NCI-H526 (cell line): ENCODE results near the gene TXNDC12.
"Not testable (repeated sequence)": the region's sequence is repeated elsewhere in the genome, so short reads cannot be mapped to it uniquely, and the experiment has no call there.

Experiments
- DNase-seq, 2 experiments: peaks; one replicate each; lab custom pipeline; 2025; lab: John Stamatoyannopoulos, UW

The TXNDC12 gene

DNA sequence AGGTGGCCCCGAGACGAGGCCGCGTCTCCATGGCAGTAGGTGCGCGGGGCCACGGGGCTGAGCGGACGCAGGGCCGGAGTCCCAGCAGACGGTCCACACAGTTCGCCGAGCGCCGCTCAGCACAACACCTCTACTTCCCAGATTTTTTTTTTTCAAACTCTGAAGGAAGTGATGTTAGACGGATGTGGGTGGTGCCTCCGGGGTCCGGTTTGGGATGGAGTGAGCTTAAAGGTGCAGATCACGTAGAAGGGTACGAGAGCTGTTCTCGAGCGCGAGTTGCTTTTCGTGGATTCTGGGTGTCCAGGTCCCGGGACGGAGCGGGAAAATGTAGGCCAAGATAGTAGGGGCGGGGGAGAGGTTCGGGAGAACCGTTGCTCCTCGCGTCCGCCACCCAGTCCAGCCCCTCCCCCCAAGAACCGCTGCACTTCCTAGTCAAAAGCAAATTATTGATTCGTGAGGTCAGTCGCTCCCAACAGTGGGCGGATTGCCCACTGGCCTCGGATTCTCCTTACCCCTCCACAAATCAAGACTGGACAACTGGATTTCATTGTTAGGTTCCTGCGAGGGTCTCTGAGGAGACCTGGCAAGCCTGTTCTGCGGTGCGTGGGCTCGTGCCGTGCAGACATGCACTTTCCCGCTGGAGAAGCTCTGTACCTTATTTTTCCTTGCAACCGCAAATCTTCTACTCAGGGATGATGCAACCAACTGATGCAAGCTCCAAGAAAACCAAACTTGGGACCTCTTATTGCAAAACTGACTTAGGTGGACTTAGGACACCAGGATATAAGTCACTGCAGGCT lies at the start of gene TXNDC12:
TXNDC12 (minus strand) TSS at position 126 of the 800 bp plus-strand sequence; CDS start at position 31, 95 bp downstream.
- peak; percentile 85 to 92 for DNase-seq

DNA sequence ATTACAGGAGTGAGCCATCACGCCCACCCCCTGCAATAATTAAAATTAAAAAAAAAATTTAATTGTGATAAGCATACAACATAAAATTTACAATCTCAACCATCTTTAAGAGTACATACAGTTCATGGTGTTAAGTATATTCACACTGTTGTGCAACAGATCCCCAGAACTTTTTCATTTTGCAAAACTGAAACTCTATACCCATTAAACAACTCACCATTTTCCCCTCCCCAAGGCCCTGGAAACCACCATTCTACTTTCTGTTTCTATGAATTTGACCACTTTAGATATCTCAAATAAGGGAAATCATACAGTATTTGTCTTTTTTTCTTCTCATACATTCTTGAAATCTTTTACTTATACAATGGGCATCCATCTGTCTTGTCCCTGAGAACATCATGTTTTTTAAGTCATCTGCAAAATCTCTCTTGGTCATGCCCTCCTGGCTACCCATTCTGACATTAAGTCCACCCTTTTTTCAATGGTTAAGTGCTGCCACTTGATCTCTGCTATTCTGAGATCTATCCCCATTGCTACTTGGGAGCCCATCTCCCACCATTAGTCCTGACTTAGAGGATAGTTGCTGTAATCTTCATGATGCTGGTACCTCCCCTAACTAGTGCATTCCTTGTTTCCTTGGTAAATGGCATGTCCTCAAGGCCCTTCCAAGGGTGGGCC lies 47.5 kb upstream of the TXNDC12 start:
- no peak for DNase-seq

DNA sequence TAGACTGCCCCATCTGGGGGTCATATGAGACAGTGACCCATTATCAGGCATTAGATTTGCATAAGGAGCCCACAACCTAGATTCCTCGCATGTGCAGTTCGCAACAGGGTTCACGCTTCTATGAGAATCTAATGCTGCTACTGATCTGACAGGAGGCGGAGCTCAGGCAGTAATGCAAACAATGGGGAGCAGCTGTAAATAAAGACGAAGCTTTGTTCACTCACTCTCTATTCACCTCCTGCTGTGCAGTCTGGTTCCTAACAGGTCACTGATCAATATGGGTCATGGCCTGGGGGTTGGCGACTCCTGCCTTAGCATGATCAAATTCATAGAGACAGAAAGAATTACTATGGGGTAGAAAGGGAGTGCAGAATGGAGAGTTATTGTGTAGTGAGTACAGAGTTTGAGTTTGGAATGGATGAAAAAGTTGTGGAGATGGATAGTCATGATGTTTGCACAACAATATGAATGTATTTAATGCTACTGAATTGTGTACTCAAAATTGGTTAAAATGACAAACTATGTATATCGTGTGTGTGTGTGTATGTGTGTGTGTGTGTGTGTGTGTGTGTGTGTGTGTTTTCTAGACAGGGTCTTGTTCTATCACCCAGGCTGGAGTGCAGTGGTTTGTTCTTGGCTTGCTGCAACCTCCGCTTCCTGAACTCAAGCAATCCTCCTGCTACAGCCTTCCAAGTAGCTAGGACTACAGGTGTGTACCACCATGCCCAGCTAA lies 43.3 kb upstream of the TXNDC12 start:
- DNase-seq, result peak; percentile 47 to 52

DNA sequence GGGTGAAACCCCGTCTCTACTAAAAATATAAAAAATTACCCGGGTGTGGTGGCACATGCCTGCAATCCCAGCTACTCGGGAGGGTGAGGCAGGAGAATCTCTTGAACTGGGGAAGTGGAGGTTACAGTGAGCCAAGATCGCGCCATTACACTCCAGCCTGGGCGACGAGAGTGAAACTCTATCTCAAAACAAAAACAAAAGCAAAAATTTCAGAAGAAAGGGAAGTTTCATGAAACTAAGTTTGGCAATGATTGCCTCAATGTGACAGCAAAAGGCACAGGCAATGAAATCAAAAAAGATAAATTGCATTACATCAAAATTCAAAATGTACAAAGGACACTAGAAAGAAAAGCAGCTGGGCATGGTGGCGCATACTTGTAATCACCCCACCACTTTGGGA lies 41.2 kb upstream of the TXNDC12 start:
- DNase-seq, result no peak

DNA sequence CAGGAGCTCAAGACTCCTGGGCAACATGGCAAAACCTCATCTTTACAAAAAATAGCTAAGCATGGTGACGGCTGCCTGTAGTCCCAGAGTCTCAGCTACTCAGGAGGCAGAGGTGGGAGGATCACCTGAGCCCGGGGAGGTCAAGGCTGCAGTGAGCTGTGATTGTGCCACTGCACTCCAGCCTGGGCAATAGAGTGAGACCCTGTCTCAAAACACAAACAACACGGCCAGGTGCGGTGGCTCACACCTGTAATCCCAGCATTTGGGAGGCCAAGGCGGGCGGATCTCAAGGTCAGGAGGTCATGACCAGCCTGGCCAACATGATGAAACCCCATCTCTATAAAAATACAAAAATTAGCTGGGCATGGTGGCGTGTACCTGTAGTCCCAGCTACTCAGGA lies 39.3 kb upstream of the TXNDC12 start:
- DNase-seq, result not testable (repeated sequence)

DNA sequence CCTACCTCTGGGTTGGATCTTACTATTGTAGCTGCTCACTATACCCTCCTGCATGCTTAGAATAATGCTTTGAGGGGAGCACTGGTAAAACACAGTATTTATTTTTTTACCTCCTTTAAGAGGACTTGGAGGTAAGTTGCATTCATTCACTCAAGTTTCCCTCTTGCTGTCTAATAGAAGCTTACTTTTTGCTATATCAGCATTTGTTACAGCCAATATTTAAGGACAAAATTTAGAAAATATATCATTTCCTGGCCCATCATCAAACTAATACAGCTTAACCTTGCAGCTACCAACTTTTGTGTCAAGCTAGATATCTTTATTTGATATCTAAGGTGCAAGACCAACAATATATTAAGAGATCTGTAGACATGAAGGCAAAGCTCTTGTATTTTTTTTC lies 32.9 kb upstream of the TXNDC12 start:
- DNase-seq, result not testable (repeated sequence)

DNA sequence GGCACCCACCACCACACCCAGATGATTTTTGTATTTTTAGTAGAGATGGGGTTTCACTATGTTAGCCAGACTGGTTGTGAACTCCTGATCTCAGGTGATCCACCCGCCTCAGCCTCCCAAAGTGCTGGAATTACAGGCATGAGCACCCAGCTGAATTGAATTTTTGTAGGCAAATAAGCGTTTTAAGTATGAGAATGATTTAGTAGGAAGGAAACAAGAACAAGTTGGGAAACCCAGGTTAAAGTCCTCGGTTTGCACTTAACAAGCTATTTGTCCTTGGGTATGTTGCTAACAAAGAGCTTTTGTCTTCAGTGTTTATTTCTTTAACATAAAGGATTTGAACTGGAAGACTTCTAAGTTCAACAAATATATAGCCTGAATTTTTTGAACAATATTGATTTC lies 25.0 kb upstream of the TXNDC12 start:
- no peak for DNase-seq

DNA sequence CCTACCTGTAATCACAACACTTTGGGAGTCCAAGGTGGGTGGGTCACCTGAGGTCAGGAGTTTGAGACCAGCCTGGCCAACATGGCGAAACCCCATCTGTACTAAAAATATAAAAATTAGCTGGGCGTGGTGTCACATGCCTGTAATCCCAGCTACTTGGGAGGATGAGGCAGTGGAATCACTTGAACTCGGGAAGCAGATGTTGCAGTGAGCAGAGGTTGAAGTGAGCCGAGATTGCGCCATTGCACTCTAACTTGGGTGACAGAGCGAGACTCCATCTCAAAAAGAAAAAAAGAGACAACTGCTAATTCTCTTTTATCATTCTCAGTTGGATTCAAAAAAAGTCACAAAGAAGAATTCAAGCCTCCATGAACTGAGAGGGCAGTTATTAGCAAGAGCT lies 22.3 kb upstream of the TXNDC12 start:
- DNase-seq, result not testable (repeated sequence)

DNA sequence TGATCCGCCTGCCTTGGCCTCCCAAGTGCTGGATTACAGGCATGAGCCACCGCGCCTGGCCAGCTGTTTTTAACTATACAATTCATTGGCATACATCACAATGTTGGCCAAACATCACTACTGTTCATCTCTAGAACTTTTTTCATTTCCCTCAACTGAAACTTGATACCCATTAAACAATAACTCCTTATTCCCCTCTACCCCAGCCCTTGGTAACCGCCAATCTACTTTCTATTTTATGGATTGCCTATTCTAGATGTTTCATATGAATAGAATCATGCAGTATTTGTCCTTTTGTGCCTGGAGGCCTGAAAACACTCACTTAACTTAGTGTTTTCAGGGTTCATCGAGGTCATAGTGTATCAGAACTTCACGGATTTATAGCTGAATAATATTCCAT lies 17.3 kb upstream of the TXNDC12 start:
- no peak for DNase-seq

DNA sequence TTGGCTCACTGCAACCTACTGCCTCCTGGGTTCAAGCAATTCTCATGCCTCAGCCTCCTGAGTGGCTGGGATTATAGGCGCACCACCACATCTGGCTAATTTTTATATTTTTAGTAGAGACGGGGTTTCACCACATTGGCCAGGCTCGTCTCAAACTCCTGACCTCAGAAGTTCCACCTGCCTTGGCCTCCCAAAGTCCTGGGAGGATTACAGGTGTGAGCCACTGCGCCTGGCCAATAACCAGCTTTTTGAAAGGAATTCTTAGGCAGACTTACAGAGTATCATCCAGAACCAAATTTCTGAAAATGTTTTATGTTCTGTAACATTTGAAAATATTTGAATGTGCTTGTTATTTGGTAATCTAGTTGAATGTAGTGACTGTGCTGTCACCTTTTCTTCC lies 15.7 kb upstream of the TXNDC12 start:
- DNase-seq, result no peak

DNA sequence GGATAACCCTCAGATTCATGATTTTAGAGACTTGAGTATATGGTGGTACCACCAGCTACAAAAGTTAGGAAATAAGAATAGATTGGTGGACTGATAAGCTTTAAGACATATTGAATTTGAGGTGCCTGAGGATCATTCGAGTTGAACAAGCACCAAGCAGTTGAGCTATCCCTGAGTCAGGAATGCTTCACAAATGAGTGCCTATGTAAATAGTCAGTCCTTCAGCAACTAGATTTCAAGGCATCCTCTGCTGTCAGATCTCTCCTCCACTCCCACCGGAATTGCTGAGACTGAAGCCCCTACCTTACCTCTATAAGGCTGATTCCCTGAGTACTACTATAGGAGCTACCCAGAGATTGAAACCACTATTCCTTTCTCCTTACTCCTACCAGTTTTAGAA lies 8.2 kb upstream of the TXNDC12 start:
- no peak for DNase-seq

DNA sequence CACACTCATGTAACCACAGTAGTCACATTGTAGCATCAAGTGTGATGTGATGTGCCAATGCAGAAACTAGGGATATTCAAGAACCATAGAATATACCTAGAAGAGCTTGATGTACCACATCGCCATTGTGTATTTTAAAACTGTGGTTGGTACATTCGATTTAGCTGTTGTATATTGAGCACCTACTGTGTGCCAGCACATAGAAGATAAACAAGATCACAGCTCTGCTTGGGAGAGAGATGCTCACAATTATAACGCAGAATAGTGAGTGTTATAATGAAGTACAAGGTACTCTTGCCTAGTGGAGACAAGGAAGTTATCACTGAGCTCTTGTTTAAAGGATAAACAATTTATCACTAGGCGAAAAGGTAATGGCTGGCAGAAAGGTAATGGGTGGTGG lies 5.8 kb upstream of the TXNDC12 start:
- DNase-seq, result no peak

DNA sequence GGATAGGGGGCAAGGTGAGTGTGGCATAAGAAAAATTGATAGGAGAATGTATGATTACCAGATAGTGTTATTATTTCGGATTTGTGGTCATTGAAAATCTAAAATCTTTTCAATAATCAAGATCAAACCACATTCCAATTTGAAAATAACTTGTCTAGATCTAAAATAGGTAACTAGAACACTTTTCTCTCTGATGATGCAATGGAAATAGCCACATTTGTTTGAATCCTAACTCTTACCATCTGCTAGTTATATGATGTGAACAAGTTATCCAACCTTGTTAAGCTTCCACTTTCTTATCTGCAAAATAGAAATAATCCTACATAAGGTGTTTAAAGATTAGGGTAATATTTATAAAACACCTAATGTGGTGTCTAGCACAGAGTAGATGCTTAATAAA lies 4.9 kb upstream of the TXNDC12 start:
- no peak for DNase-seq

DNA sequence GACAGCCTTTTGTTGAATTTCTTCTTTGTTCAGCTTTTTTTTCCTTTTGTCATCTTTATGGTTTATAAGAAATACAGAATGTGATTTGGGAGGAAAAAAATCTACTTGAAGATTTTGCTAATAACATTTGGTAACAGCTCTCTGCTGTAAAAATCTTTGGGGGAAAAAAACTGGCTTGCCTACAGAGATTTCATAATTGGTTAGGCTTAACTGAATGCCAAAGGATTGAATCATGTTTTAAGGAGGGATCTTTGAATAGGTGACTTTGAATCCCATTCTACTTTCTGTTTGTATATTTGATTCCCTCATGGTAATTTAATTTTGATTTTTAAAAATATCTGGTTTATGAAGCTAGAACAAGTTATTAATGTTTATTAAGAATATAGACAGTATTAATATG lies 4.3 kb upstream of the TXNDC12 start:
- DNase-seq, result no peak

DNA sequence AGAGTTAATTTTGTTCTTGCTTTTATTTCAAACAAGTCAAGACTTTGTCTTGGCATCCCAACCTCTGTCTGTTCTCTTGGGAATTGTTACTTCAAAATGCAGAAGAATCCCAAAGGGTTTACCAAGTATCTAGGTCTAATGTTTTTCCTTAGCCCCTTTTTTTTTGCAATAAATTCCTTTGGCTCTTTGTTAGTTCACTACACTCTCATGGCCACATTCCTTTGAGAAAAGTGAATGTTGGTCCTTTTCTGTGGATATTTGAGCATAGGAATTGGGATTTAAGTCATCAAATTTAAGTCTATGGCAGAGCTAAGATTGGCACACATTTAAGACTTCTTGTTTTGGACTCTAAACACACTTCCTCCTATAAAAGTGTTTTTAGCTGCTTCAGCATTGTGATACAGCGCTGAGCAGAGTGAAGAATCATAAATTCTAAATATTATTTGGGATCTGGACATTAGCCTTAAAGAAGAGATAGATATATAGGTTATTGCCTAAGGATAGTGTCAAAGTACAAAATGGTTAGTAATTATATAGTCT lies 3.0 kb upstream of the TXNDC12 start:
- DNase-seq, result no peak

DNA sequence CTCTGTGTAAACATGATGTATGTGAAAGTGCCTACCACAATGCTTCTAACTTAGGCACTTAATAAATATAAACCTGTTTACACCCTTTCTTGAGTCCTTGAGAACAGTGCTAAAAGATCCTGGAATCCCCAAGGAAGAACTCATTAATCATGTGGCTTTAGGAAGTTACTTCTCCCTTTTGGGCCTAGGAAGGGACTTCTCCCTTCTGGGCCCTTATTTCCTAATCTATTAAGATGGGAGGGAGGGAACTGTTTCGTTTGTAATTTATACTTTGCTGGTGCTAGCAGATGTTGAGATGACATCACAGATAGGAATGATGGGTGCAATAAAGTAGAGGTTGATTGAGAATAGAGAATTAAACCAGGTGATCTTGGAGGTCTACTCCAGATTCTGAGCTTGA lies 2.3 kb upstream of the TXNDC12 start:
- no peak for DNase-seq

DNA sequence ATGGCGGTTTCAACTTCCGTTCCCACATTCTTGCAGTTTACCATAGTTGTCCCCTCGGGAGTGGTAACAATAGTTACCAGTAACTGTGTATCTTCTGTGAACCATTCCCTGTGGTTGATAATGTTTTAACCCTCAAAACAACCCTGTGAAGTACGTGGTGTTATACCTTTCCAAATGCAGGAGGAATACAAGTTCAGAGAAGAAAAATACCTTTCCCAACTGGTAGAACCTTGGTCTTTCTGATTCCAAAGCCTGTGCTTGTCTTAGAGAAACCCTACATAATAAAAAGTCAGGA lies 1.9 kb upstream of the TXNDC12 start:
- DNase-seq, result no peak

DNA sequence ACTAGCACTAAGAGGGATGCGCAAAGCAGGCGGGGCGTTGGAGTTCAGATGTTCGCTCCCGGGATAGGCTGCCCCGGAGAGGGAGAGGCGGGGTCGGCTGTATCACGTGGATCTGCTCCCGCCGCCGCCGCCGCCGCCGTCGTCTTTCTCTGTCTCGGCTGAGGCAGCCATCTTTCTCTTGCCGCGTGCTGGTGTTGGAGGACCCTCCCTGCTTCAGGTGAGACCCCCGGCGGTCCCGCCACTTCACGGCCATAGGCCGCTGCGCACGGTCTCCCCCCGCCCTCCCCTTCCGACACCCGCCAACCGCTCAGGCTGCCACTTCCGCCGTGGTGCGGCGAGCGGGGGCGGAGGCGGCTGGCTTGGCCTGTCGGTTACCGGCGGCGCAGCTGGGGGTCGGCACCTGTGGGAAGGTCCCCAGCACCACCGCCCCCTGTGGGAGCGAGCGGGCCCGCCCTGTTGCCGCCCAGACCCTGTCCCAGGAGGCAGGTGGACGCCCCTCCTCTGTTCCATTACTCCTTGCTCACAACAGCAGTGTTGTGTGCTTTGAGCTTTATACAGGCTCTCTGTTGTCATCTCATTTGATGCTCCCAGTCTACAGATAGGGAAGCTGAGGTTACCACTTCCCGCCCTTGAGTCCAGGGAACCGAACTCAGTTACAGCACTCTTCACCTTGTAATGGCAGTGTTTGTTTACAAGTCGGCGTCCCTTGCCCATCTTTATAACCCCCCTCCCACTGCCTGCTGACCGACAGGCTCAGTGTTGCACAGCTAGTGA lies 1.4 kb upstream of the TXNDC12 start, which contains the start of gene BTF3L4:
BTF3L4 (plus strand) TSS at position 133 of the 774 bp plus-strand sequence. CDS start 3,553 bp downstream, outside the sequence.
- peak; percentile 94 to 97 for DNase-seq

DNA sequence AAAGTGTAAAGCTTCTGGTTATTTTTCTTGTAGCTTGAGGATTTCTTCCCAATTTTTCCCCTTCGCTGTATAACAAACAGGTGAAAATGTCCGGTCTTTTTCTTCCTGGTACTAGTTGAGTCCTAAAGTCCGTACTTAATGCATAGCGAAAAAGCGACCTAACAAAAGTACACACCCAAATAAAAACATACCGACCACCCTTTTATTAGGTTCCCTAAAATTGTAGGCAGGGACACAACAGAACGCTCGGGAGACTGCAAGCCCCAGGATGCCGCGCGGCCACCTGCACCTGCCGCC lies 823 bp upstream of the TXNDC12 start:
- no peak for DNase-seq

DNA sequence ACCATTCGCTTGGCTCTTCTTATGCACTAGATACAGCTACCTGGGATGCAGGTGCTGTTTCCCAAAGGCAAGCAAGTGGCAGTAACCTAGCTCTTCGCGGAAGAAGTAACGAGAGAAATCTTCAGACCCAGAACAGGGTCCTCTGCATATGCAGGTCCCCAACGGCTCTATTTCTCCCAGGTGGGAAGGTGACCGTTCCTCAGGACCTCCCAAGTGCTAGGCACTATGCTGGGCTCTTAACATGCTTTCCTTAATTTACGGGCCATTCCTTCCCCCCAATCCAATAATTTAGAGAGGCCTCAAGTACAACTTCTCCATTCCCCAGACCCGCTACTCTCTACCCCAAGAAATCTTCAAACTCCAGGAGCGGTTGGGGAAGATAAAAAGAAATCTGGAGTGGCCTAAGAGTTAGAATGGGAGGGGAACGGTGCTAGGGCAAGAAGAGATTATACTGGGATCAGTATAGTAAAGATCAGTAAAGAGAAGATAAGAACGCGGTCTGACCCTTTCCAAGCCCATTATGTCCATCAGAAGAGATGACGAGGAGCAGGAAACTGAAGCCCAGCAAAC lies 410 bp downstream of the TXNDC12 start:
- DNase-seq, result no peak

DNA sequence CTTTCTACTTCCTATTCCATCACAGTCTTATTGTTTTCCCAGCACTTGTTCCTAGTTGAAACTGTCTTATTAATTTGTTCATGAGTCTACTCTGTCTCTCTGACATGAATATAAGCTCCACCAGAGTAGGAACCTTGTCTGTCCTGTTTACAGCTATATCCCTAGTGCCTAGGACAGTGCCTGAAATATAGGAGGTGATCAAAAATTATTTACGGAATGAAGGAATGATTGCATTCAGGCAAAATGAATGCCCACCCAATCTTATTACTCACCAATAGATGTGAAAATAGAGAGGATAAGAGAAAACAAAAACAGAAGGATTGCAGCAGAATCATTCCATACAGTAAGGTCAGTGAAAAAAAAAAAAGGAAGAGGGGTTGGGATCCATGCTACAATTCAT lies 1.1 kb downstream of the TXNDC12 start:
- no peak for DNase-seq

DNA sequence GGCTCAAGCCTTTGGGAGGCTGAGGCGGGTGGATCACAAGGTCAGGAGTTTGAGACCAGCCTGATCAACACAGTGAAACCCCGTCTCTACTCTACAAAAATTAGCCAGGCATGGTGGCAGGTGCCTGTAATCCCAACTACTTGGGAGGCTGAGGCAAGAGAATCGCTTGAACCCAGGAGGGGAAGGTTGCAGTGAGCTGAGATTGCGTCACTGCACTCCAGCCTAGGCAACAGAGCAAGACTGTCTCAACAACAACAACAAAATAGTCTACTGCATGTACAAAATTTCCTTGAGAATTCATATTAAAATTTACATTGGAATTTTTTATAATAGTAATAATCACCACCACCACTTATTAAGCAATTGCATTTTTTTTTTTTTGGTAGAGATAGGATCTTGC lies 5.7 kb downstream of the TXNDC12 start:
- not testable (repeated sequence) for DNase-seq
